Activated T-helper 17 cell treated with anti-CD3 and anti-CD28 coated beads, Interleukin-2, amount 50 U/mL, for 72 hours (primary cell): ENCODE results near the gene TSPAN3. TPM values are rescaled to one million over a fixed set of nuclear protein-coding genes. Genes with fewer than 3 reads are reported as not detected.
A peak's percentile ranks its signal among the peaks of the same experiment; 100 is the strongest.

Experiments
- ATAC-seq: fragments of 150-1000 bp; cut with Tn5 transposase; replicated peaks from 2 replicates; pipeline ENCODE4 v1.10.0; 2021; ENCODE audit warnings: mild to moderate bottlenecking, moderate library complexity
- H3K27ac Mint-ChIP-seq: one replicate; pipeline ENCODE4 v1.8.0; 2022; ENCODE audit warnings: mixed read lengths
- H3K27me3 Mint-ChIP-seq: one replicate; pipeline ENCODE4 v1.8.0; 2022; ENCODE audit warnings: mixed read lengths
- H3K36me3 Mint-ChIP-seq: one replicate; pipeline ENCODE4 v1.8.0; 2022; ENCODE audit warnings: low read depth, mild to moderate bottlenecking, mixed read lengths
- H3K4me1 Mint-ChIP-seq: one replicate; pipeline ENCODE4 v1.8.0; 2022; ENCODE audit warnings: mixed read lengths
- H3K4me3 Mint-ChIP-seq: one replicate; pipeline ENCODE4 v1.8.0; 2022; ENCODE audit warnings: mild to moderate bottlenecking, mixed read lengths
- H3K9me3 Mint-ChIP-seq: one replicate; pipeline ENCODE4 v1.8.0; 2022; ENCODE audit warnings: mixed read lengths
- total RNA-seq, 2 donors: library from RNA; stranded (reverse); gene quantifications; one replicate each; pipeline ENCODE4 v1.2.3, GENCODE V29; 2022

TSPAN3 gene
- 10 to 100 TPM in 1 of 2 donors, 1 to 10 TPM in 1; 9.6 to 27.6 TPM for total RNA-seq

- Mint-ChIP-seq H3K4me3 (peak within 1 kb of the TSS; percentile 68), H3K27me3 (no peaks in the 10 kb centered on the region), H3K36me3 (no peaks in the 10 kb centered on the region), H3K27ac (peak within 1 kb of the TSS; percentile 4), H3K9me3 (no peaks in the 10 kb centered on the region), H3K4me1 (peaks cover 19% of the 10 kb centered on the region)
- ATAC-seq = peak; percentile 99
Measured at GRCh38 chr15:77070495-77071304, at the start of gene TSPAN3. Gene TSPAN3 (minus strand): TSS chr15:77071109. CDS start chr15:77070954, 155 bp downstream.

DNA sequence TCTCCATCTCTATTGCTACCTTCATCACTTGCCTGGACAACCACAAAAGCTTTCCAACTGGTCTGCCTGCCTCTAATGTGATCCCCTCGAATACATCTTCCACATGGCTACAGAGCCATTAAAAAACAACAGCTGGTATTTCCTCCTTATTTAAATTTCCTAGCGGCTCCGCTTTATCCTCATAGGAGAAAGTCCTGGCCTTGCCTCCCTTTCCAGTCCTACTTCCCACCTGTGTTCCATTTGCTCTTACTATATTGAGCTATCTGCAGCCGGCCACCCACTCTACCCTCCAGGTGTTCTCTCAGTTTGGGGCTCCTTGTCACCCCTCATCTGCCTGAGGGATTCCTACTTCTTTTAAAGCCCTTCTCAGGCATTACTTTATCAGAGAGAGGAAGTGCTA lies 49.7 kb upstream of the TSPAN3 start:
- H3K27me3 Mint-ChIP-seq = no peaks in the 10 kb centered on the region
- H3K27ac Mint-ChIP-seq = no peak overlapping the region
- H3K4me1 Mint-ChIP-seq = no peaks in the 10 kb centered on the region
- H3K36me3 Mint-ChIP-seq = no peaks in the 10 kb centered on the region
- no peaks in the 10 kb centered on the region for H3K9me3 Mint-ChIP-seq
- ATAC-seq = no peak
- no peak overlapping the region for H3K4me3 Mint-ChIP-seq

DNA sequence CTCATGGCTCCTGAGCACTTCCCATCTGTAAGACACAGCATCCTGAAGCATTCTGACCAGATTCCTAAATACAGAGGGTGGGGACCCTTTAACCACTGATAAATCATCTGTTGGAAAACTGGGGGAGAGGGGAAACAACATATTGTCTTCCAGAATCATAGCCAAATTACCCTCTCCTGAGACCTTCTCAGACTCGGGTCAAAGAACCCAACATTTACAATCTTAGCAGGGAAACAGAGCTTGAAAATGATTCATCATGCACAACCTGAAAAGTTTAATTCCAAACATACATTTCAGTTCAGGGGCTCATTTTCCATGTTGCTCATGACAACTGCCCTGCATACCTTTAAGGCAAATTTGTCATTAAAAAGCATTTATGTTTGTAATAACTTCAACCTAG lies 48.5 kb upstream of the TSPAN3 start:
- Mint-ChIP-seq H3K4me3 (no peak overlapping the region), H3K27me3 (no peaks in the 10 kb centered on the region), H3K4me1 (no peaks in the 10 kb centered on the region), H3K36me3 (no peaks in the 10 kb centered on the region), H3K27ac (no peak overlapping the region), H3K9me3 (no peaks in the 10 kb centered on the region)
- ATAC-seq = no peak

GRCh38 chr15:77118882-77119321 lies 48.0 kb upstream of the TSPAN3 start:
- H3K36me3 Mint-ChIP-seq = no peaks in the 10 kb centered on the region
- no peak overlapping the region for H3K4me3 Mint-ChIP-seq
- H3K27me3 Mint-ChIP-seq = no peaks in the 10 kb centered on the region
- H3K4me1 Mint-ChIP-seq = no peaks in the 10 kb centered on the region
- H3K9me3 Mint-ChIP-seq = no peaks in the 10 kb centered on the region
- no peak overlapping the region for H3K27ac Mint-ChIP-seq
- peak; percentile 45 for ATAC-seq

- Mint-ChIP-seq H3K4me3 (no peak overlapping the region), H3K27ac (no peak overlapping the region), H3K36me3 (no peaks in the 10 kb centered on the region), H3K4me1 (no peaks in the 10 kb centered on the region), H3K27me3 (no peaks in the 10 kb centered on the region), H3K9me3 (no peaks in the 10 kb centered on the region)
- ATAC-seq = no peak
Measured at GRCh38 chr15:77115179-77115578, 44.3 kb upstream of the TSPAN3 start.

DNA sequence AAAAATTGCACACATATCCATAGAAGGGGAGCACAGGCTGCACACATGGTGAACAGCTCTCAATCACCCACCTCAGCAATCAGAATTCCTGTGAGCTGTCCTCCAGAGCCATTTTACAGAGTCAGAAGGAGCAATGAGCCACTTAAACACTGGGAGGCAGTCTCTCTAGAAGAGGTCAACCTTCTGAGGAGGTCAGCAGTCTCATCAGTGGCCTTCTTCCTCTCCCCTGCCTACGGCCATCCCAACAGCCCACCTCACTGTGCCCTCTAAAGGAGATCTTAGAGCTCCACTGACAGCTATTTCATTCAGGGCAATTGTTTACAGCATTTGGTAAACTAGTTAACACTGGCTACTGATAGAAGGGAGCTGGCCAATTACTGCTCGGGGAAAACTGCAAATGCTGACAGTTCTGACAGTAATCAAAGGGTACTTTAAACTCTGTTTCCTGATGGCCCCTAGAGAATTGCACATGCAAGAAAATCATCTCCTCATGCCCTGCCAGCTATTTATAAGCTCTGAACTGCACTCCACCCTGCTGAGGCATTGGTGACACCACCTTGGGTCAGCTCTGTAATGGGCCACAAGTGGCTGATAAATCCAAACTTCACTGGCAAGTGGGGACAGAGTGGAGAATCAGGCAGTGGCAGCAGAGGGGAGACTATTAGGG lies 42.1 kb upstream of the TSPAN3 start:
- Mint-ChIP-seq H3K27ac (no peak overlapping the region), H3K36me3 (no peaks in the 10 kb centered on the region), H3K27me3 (no peaks in the 10 kb centered on the region), H3K9me3 (no peaks in the 10 kb centered on the region), H3K4me1 (no peaks in the 10 kb centered on the region), H3K4me3 (no peak overlapping the region)
- ATAC-seq = no peak

DNA sequence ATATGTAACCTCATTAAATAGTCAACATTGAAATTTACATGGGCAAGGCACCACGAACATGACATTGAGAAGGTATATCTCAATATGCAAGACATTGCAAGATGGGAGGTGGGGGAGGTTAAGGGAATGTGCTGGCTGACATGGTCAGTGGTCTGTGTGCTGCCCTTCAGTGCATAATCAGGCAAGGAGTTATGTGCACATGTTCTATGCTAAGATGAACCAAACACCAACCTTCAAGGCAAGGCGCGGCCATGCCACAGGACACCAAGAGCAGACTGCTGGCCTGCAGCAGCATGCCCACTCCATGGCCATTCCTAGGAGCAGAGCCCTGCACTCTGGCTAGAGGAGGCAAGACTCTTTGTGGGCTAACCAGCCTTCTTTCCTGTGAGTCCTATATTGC lies 40.9 kb upstream of the TSPAN3 start:
- H3K36me3 Mint-ChIP-seq = no peaks in the 10 kb centered on the region
- no peak for ATAC-seq
- no peaks in the 10 kb centered on the region for H3K9me3 Mint-ChIP-seq
- H3K4me3 Mint-ChIP-seq = no peak overlapping the region
- H3K27ac Mint-ChIP-seq = no peak overlapping the region
- no peaks in the 10 kb centered on the region for H3K27me3 Mint-ChIP-seq
- H3K4me1 Mint-ChIP-seq = no peaks in the 10 kb centered on the region

- Mint-ChIP-seq H3K36me3 (no peaks in the 10 kb centered on the region), H3K4me1 (no peaks in the 10 kb centered on the region), H3K4me3 (no peak overlapping the region), H3K9me3 (no peaks in the 10 kb centered on the region), H3K27ac (no peak overlapping the region), H3K27me3 (no peaks in the 10 kb centered on the region)
- peak; percentile 39 for ATAC-seq
Measured at GRCh38 chr15:77107531-77108355, 36.8 kb upstream of the TSPAN3 start.

DNA sequence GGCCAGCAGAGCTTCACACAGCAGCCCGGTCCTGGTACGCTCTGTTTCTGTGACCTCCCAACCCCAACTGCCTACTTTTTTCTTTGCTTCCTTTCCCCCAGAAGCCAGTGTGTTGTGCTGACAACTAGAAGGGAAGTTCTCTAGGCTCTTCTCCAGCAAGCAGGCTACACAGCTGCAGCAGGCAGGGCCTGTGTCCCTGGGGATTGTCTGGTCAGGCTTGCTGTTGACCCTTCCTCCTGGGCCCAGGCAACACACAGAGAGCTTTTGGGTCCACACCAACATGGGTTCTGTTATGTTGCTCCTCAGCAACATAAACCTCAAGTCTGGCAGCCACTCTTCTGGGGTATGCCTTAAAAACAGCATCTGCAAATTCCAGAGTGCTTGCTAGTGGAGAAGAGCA lies 36.2 kb upstream of the TSPAN3 start:
- Mint-ChIP-seq H3K27ac (no peak overlapping the region), H3K4me3 (no peak overlapping the region), H3K9me3 (no peaks in the 10 kb centered on the region), H3K27me3 (no peaks in the 10 kb centered on the region), H3K4me1 (no peaks in the 10 kb centered on the region), H3K36me3 (no peaks in the 10 kb centered on the region)
- ATAC-seq = no peak

DNA sequence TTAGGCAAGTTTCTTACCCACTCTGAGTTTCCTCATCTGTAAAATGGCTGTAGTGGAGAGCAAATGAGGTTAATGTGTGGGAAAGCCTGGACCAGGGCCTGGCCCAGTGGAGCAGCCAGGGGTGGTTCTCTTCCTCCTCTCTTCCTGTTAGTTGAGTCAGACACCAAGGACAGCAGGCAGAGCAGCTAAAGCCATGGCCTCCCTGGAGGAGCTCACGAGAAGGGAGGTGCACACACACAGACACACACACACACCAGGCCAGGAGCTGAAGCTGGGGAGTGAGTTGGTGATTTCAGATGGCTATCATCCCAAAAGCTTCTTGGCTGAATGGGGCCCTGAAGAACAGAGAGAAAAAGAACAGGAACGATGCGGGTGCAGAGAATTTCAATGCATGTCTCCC lies 33.2 kb upstream of the TSPAN3 start:
- Mint-ChIP-seq H3K4me1 (no peaks in the 10 kb centered on the region), H3K27ac (no peak overlapping the region), H3K4me3 (no peak overlapping the region), H3K36me3 (no peaks in the 10 kb centered on the region), H3K9me3 (no peaks in the 10 kb centered on the region), H3K27me3 (no peaks in the 10 kb centered on the region)
- ATAC-seq = no peak

GRCh38 chr15:77099741-77100463 lies 29.0 kb upstream of the TSPAN3 start:
- Mint-ChIP-seq H3K9me3 (no peaks in the 10 kb centered on the region), H3K36me3 (no peaks in the 10 kb centered on the region), H3K4me3 (no peak overlapping the region), H3K27me3 (no peaks in the 10 kb centered on the region), H3K4me1 (no peaks in the 10 kb centered on the region), H3K27ac (no peak overlapping the region)
- ATAC-seq = no peak

- H3K9me3 Mint-ChIP-seq = no peaks in the 10 kb centered on the region
- no peak for ATAC-seq
- H3K36me3 Mint-ChIP-seq = no peaks in the 10 kb centered on the region
- H3K27ac Mint-ChIP-seq = no peak overlapping the region
- H3K27me3 Mint-ChIP-seq = no peaks in the 10 kb centered on the region
- no peak overlapping the region for H3K4me3 Mint-ChIP-seq
- H3K4me1 Mint-ChIP-seq = no peaks in the 10 kb centered on the region
Measured at GRCh38 chr15:77098572-77098971, 27.7 kb upstream of the TSPAN3 start.

- Mint-ChIP-seq H3K4me3 (no peak overlapping the region), H3K9me3 (no peaks in the 10 kb centered on the region), H3K4me1 (no peaks in the 10 kb centered on the region), H3K36me3 (no peaks in the 10 kb centered on the region), H3K27ac (no peak overlapping the region), H3K27me3 (no peaks in the 10 kb centered on the region)
- no peak for ATAC-seq
Measured at GRCh38 chr15:77097921-77098320, 27.0 kb upstream of the TSPAN3 start.

DNA sequence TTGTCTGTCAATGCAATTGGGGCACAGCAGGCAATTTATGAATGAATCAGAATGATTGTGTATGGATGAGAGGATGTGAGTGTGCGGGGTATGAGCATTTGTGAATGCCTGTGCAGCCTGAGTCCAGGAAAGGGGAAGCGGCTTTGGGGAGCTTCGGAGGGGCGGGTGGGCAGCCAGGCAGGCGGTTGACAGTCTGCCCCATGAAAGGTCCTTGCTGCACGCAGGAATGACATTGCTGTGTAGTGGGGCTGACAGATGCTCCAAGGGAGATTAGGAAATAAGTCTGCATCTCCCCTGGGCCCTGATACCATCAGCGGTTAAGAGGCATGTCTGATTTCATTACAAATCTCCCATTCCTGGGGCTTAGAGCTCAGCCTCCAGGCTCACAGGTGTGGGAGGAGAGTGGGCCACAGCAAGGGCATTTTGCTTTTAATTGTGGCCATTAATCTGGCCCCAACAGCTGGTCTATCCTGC lies 26.4 kb upstream of the TSPAN3 start:
- H3K9me3 Mint-ChIP-seq = no peaks in the 10 kb centered on the region
- H3K27me3 Mint-ChIP-seq = no peaks in the 10 kb centered on the region
- no peak for ATAC-seq
- H3K36me3 Mint-ChIP-seq = no peaks in the 10 kb centered on the region
- no peak overlapping the region for H3K4me3 Mint-ChIP-seq
- H3K27ac Mint-ChIP-seq = no peak overlapping the region
- H3K4me1 Mint-ChIP-seq = no peaks in the 10 kb centered on the region
